Activated T-cell treated with anti-CD3 and anti-CD28 coated beads for 1 hour (primary cell): Measurements from ENCODE around the gene FYN.
"Not testable (repeated sequence)": the region's sequence is repeated elsewhere in the genome, so short reads cannot be mapped to it uniquely, and the experiment has no call there.

Source experiments
- DNase-seq: peaks from one replicate; pipeline ENCODE4 v3.0.0-alpha.2; 2020; ENCODE audit warnings: low read depth

The FYN gene

DNA sequence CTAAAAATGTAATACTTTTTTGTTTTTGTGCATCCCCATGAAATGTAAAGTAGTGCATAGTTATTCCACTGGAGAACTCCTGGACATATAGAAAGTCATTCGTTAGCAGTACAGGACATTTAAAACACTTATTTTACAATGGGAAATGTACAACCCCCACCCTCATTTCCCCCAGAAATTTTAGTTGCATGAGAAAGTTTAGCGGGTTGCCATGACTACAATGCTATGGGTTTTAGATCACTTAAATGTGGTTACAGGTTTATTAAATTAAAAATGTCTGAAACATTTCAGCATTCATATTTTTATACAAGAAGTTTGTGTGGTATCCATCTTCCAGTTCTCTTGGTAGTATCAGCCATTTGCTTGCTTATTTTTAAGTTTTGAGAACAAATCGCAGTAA, 212.7 kb downstream of the FYN start:
- no peak for DNase-seq

DNA sequence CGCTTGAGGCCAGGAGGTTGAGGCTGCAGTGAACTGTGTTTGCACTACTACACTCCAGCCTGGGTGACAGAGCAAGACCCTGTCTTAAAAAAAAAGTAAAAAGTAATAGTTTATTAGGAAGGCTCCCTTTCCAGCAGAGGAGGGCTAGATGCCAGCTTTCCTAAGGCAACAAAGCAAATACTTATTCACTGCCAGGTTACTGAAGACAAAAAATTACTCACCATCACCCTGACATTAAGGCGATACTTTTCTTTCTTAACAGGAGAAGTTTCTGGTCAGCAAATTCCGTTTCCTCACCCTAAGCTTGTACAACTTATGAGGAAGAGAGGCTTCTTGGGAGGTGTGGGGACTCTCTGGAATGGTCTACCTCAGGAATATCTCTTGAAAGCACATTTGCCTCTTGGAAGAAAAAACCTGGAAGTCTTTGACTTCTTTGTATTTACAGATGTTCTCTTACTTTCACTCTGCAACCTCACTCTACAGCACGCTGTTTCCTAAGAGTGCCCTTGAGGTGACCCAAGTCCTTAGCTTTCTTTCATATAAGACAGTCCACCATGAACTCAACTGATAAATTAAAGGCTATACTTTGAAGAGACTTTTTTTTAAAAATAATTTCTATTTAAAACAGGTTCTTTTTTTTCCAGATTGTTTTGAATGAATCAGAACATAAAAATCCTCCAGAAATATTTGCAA, 214.6 kb downstream of the FYN start:
- DNase-seq: no peak

DNA sequence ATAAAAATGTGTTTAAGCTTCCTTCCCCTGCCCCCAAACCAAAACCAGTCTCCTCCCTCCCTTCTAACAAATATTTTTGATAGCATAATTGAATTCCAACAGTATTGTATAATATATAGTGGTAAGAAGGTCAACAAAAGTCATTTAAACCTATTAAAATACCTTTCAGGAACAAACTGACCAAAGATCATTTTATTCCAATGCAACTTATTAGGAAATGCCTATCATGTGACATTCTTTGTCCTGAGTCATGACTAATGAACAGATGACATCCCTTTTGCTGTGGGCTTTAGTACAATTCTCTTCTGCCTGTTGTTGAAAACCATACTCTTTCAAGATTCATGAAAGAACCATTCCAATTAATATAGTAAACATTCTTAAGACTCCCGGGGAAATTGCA, 216.1 kb downstream of the FYN start:
- DNase-seq: no peak

DNA sequence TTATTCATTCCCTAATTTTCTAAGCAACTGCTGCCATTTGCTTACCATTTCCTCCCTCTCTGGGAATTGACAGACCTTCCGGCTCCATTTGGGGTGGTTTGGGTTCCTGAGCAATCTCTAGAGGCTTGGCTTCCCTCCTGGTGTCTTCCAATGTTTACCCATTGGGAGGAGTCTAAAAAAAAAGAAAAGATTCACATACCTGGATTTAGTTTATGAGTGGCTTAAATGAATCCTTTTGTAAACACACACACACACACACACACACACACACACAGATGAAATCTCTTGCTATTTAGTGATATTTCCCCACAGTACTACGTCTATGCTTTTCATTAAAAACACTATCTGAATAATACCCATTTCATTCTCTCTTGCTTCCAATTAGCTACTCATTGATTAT, 219.3 kb downstream of the FYN start:
- no peak for DNase-seq

DNA sequence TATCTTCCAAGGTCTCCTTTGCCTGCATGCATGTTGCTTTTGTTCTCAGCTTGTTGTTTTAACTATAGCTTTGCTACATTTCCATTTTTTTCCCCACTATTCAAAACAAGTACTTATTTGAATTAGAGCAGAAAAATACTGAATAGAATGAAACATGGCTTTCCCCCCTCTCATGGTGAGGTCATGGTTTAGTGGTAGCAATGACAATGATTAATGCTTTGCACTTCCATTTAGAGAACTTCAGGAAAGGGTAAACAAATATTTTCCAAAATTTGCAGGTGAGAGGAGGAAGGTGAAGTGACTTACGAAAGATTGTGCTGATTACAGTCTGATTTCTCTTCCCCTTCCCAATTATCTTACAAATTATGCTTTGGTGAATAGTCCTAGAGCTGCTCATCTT, 219.8 kb downstream of the FYN start:
- no peak for DNase-seq

DNA sequence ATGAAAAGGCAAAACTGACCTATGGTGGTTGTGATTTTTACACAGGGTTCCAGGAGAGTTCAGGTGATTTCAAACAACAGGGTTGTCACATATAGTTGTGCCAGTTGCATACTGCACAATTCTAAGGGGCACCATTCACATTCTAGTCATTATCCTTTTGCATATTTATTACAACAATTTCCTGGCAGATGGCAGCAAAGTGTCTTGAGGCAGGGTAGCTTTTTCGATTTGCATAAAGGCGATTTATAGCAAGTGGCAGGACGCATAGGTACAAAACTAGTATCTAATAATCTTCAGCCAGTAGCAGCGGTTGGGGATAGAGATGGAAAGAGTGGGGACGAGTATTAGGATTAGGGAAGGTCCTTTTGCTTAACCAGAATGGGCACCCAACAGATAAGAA, 221.1 kb downstream of the FYN start:
- DNase-seq: no peak

DNA sequence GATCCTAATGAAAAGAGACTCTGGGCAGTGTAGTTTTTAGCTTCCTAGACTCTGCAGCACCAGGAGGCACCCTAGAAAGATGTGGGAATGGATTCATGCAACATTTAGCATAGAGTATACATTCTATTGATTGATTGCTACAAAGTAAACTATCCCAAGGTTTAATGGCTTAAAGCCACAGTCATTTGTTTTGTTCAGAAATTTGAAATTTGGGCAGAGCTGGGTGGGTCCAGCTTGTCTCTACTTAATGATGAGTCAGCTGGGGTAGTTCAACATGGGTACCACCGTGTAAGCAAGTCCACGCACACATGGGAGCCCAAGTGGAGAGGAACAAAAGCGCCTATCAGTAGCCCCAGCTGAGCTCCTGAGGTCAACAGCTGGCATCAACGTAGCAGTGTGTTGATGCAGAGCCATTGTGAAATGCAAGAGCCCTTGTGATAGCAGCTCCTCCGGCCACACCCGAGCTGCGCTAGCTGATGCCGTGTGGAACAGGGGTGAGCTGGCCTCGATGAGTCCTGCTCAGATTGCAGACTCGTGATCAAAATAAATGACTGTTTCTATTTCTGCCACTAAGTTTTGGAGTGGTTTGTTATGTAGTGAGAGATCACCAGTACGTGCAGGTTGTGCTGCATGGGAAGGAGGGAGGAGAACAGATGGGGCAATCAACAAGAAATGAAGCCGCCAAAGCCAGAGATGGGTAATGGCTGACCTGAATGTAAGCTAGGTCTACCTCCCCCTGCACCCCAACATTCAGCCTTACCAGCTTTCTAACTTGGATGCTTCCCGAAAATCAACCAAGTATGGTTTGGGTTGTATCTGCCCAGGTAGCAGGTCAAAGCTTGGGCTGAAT, 221.8 kb downstream of the FYN start:
- no peak for DNase-seq

DNA sequence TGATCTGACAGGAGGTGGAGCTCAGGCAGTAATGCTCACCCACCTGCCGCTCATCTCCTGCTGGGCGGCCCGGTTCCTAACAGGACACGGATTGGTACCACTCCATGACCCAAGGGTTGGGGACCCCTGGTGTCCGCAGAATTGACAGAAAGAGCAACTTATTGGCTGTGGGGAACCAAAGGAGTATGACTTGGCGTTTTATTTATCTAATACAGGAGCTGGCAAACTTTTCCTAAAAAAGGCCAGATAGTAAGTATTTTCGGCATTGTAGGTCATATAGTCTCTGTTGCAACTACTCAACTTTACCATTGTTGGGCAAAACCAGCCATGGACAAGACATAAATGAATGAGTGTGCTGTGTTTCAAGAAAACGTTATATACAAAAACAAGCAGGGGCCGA, 223.2 kb downstream of the FYN start:
- DNase-seq: no peak

DNA sequence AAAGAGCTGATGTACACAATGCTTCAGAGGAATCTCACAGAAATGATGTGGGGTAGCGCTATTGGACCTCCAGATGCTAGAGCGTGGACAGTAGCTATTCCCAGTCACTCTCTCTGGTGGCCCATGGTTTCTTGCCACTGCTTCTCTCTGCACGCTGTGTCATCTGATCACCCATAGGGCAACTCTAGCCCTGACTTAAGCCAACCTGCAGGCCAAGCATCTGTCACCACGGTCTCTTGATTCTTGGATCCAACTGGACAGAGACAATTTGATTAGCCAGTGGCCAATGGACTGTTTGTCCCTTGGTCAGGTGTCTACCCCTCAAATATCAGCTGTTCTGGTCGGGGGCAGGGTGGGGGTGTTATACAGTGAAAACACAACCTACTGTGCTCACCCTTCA, 225.2 kb downstream of the FYN start:
- no peak for DNase-seq

DNA sequence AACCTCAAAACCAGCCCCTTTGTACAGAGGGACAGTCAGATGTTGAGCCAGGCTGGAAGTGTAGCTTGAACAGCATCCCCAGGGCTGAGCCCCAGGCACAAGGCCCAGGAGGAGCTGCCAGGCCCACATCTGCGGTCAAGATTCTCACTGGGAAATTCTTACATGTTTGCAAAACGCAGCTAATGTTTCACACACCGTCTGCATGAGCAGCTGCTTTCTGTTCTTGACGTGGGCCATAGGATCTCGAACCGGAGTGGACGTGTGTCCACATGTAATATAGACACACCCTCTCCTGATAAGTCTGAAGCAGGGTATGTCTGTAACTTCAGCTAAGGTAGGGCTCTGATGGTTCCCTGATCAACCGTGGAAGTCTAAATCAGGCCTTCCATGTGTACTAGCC, 226.3 kb downstream of the FYN start:
- DNase-seq: no peak

DNA sequence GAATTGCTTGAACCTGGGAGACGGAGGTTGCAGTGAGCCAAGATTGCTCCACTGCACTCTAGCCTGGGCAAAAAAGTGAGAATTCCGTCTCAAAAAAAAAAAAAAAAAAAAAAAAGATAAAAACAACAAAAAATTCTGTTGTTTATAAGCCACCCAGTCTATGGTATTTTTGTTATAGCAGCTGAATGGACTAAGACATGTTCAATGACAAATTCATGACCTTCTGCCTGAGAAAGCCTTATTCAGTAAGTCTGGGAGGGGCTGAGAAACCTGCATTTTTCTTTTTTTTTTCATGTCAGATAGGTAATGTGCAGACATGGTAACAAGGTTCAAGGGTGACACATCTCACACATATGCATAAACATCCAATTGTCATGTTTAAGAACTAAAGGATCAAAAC, 227.2 kb downstream of the FYN start:
- no peak for DNase-seq

DNA sequence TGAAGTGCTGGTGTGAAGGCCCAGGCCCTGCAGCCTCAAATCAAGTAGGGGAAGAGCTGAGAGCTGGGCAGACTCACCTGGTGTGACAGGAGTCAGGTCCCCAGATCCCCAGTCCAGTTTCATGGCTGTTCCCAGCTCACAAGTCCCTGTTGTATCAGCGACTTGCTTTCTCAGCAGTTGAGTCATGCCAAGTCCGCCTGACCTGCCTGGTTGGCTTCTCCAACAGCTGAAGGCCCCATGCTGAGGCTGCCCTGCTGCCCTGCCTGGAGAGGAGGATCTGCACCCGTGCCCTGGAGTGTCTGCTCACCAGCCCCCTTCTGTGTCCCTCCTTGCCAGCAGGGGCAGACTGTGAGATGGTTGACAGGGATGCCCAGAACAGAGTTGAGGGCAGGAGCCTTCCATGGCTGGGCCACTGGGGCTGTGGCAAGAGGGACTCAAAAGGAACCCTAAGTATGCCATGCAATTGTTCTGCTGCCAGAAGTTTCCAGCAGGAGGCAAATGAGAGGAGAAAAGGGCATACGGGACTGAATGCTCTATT, 228.3 kb downstream of the FYN start:
- DNase-seq: no peak

DNA sequence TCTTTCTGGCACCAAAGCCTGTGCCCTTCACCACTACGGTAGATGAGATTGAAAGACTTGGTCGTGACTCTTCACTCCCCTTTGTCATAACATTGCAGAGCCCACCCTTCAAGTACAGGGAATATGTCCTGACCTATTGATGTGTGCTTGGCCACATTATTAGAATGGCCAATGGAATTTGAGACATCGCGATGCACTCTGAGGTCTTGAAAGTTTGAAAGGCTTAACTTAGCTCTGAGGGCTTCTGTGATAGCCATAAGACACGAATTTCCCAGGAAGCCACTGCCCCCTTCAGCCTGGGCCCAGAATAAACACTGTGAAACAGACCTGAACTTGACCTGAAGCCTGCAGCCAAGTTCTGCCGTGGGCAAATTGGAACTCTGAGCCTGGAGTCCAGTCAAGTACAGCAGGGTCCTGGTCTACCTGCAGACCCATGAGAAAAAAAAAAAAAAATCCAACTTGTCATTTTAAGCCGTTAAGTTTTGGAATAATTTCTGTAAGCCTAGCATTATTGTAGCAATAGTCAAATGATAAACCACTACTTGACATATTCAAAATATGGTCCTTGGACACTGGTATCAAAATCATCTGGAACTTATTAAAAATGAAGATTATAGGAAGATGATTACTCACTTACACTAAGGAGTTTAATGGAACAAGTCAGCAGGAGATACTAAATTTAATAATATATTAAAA, 230.6 kb downstream of the FYN start:
- no peak for DNase-seq

DNA sequence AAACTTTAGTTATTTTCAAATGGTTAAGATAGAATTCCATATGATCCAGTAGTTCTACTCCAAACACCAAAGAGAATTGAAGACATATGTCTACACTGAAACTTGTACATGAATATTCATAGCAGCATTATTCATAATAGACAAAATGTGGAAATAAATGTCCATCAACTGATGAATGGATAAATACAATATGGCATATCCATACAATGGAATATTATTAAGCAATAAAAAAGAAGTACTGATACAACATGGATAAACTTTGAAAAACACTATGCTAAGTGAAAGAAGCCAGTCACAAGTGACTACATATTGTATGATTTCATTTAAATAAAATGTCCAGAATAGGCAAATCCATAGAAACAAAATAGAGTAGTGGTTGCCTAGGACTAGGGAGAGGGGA, 234.0 kb downstream of the FYN start:
- no peak for DNase-seq

DNA sequence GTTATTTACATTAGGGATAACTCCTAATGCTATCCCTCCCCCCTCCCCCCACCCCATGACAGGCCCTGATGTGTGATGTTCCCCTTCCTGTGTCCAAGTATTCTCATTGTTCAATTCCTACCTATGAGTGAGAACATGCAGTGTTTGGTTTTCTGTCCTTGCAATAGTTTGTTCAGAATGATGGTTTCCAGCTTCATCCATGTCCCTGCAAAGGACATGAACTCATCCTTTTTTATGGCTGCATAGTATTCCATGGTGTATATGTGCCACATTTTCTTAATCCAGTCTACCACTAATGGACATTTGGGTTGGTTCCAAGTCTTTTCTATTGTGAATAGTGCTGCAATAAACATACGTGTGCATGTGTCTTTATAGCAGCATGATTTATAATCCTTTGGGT, 238.3 kb downstream of the FYN start:
- DNase-seq: not testable (repeated sequence)

DNA sequence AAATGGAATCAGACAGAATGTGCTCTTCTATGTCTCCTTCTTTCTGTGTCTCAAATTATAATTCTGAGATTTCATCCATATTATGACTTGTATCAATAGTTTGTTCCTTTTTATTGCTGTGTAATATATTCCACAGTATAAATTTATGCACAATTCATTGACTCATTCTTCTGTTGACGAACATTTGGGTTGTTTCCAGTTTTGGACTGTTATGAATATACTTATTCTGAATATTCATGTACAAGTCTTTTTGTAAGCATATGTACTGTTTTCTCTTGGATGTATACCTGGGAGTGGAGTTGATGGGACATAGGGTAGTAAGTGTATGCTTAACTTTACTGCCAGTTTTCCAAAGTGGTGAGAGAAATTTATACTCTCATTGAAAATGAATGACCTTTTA, 239.4 kb downstream of the FYN start:
- DNase-seq: no peak

DNA sequence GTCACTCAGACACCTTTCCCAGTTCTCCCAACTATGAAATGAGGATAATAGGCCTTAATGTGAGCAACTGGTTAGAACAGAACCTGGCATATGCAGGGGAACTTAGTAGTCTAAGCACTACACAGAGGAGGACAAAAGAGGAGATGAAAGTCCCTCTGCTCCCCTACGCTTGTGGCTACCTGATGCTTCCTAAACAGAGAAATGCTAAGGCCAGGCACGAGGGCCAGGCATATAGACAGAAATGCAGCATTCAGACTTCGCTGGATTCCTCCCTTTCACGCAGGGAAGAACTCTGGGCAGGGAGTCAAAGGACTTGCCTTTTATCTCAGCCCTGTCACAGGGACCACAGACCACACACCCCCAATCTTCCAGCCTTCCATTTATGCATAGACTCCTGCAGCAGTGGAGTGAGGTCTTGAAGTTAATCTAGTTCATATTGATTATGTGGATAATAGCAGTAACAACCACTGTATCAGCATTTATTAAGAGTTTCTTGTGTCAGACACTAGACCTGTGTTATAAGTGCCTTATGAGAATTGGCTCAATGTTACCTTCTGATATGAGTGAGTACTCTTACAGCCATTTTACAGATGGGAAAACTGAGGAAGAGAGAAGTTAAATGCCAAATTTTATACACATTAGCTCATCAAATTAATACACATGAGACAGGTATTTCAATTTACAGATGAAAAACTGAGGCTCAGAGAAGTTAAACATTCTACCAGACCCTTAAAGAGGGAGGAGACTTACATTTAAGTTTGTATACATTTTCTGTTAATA, 240.6 kb downstream of the FYN start:
- no peak for DNase-seq

DNA sequence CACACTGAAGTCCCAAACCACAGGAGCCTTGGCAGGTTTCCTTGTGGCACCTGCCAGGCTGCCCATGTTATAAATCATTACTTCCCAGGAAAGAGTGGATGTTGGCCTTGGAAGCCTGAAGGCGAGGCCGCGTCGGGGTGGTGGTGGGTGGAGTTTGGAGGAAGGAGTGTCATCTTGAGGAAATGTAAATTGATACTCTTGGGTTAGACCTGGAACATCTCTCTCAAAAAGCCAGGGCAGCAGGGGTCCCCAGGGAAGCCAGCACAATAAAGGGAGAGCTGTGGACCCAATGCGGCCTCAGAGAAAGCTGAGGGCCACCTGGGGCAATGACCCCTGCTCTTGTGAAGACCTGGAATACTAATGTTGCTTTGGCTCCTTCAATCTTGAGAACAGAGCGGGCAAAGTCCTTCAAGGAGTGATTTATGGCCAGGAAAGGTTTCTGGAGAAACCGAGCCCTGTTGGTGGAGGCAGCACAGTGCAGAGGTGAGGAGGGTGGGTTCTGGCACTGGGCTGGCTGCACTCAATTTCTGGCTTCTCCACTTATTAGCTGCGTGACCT, 241.3 kb downstream of the FYN start:
- no peak for DNase-seq

DNA sequence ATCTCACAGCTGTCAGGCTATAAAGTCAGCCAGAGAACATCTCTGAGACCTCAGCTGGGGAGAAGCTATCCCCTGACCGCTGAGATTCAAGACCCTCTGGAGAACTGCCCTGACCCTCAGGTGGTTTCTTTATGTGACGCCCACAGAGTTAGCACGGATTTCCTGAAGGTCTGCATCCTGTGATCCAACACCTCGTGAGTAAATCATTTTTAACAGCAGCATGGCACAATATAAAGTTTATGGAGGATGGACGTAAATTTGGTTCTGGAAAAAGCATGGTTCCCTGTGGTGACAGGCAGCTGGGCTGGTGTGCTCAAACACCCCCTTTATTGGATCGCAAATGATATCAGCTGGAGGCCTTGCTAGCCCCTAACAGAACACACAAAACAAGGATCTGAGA, 242.2 kb downstream of the FYN start:
- DNase-seq: no peak

DNA sequence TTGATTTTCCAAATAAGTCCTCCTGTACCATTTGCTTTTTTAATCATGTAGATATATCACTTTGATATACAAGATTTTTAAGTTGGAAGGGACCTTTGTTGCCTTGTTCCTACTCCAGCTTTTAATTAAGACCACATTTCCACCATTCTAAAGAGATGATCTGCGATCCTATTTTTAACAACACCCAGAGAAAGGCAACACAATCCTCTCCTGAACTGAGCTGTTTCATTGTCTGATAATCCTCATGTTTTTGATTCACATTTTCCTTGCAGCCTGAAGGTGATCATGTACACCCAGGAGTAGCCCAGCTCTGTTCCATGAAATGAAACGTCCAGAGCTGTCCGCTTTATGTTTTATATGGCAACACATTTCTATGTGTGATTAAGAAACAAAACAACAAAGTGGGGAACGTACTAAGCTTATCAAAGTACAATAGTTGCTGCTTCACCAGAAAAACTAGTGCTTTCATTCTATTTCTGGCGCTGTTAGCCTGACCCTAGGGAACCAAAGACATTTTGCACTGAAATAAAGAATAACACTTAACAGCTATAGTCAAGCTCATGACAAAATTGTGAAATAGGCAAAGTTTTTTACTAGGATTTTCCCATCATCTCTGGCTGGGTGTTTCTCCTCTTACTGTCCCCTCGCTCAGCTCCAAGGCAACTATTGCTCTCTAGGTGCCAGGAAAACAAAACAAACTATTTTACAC, 245.0 kb downstream of the FYN start:
- DNase-seq: no peak

DNA sequence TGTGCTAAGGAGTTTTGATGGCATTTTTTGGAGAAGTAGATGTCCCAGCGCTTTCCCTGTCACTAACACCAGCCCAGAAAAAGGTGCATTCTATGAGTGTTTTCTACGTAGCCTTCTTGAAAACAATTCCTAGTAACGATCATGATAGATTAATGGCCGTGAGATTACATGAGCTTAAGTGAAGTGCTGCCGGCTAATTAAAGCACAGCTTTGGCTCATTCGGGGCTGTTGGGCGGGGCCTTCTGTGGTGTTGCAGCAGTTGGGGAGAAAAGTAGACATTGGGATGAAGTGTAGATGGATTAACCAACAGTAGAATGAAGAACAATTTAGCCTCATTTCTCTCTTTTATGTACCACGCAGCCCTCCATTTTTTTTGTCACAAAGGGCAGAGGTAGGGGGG, 246.8 kb downstream of the FYN start:
- DNase-seq: no peak
